ENCODE measurements around the gene LRP8. TPM values are rescaled to one million over a fixed set of nuclear protein-coding genes. Genes with fewer than 3 reads are reported as not detected.
A peak's percentile ranks its signal among the peaks of the same experiment; 100 is the strongest.

LRP8 gene
- total and polyA plus RNA-seq, 2 donors (not counting 1 experiment from before 2014, with no cell fraction given), result 7.8 to 9.4 TPM

- intact Hi-C loops (cut with micrococcal nuclease), result loop anchor here (1.0 to 10.0 kb wide), 9 partner anchors 42 to 959 kb away; partner anchors contain the start of genes CC2D1B, CPT2, CZIB and MAGOH
- Histone ChIP-seq H3K4me2 (replicated peaks; ENCODE audit: low read depth, low read length, poor library complexity, severe bottlenecking) (peak overlapping the region; percentile 99), H3K4me3 (ENCODE audit: control extremely low read depth in 1 of 5, extremely low read depth in 1 of 5, insufficient read depth in 1 of 5, low read depth in 2 of 5, low read length in 4 of 5) (peak overlapping the region in 4 of 5 experiments; percentile 80 to 96 (median 86)), H3K36me3 (replicated peaks in 1 of 2; ENCODE audit: control extremely low read depth in 1 of 2, control insufficient read depth in 1 of 2, extremely low read depth in 1 of 2, insufficient read depth in 2 of 2, low read length in 1 of 2) (no peaks in the 10 kb centered on the region), H3K27me3 (replicated peaks in 1 of 4; ENCODE audit: control extremely low read depth in 1 of 4, control insufficient read depth in 3 of 4, insufficient read depth in 4 of 4, low read length in 3 of 4) (no peaks in the 10 kb centered on the region), H4K20me1 (ENCODE audit: control insufficient read depth, insufficient read depth, low read length, poor library complexity, severe bottlenecking) (no peaks in the 10 kb centered on the region), H3K27ac (ENCODE audit: low read length in 2 of 2) (peak overlapping the region in 1 of 2 donors; percentile 21), H3K4me1 (ENCODE audit: control insufficient read depth in 2 of 2, insufficient read depth in 2 of 2, low read length in 2 of 2) (peaks cover 6 to 25% of the 10 kb centered on the region in 2 donors), H2AFZ (ENCODE audit: insufficient read depth, low read depth, low read length, poor library complexity, severe bottlenecking) (peak overlapping the region; percentile 84), H3K9me3 (ENCODE audit: control extremely low read depth in 1 of 3, control insufficient read depth in 2 of 3, insufficient read depth in 1 of 3, low read length in 2 of 3) (no peaks in the 10 kb centered on the region), H3K9ac (ENCODE audit: low read length) (peak overlapping the region; percentile 77), H3K79me2 (ENCODE audit: control insufficient read depth, insufficient read depth, low read length) (peaks cover 4% of the 10 kb centered on the region)
- ATAC-seq (ENCODE audit: low read depth) (peak; percentile 88), DNase-seq (peak; percentile 92)
- POLR2A ChIA-PET, result interaction anchor here (0.6 to 1.7 kb wide), 4 partner anchors 9 to 749 kb away, joined by 3 to 17 read pairs (median 3); no protein-coding TSS in a partner anchor
- TF ChIP-seq CTCF (IDR thresholded peaks at IDR 0.05) (no peak), EZH2 (IDR thresholded peaks at IDR 0.05; ENCODE audit: borderline replicate concordance, insufficient read depth, low read depth, low read length, poor library complexity, severe bottlenecking) (no peak)
- peaks cover 24% of the 10 kb centered on the region for H3K4me1 Mint-ChIP-seq
- peak overlapping the region; percentile 91 for H3K27ac Mint-ChIP-seq
- peak overlapping the region; percentile 97 for H3K4me3 Mint-ChIP-seq
- 0% methylated on average over 42 of the region's 42 CpGs for WGBS (ENCODE audit: insufficient coverage)
- H3K9me3 Mint-ChIP-seq (ENCODE audit: insufficient read depth), result no peaks in the 10 kb centered on the region
- CTCF ChIA-PET, result interaction anchor here (1.0 to 2.9 kb wide), 4 partner anchors 41 to 67 kb away, joined by 6 to 12 read pairs (median 8); no protein-coding TSS in a partner anchor
- no peaks in the 10 kb centered on the region for H3K27me3 Mint-ChIP-seq
Observed at GRCh38 chr1:53326088-53326597, 1.7 kb downstream of the LRP8 start.

All from B cell (primary cell).